GM18520 (cell line): Measurements from ENCODE around the gene RGL4.
"Not testable (repeated sequence)": the region's sequence is repeated elsewhere in the genome, so short reads cannot be mapped to it uniquely, and the experiment has no call there.

Source experiments
- ATAC-seq: cut with Tn5 transposase; IDR thresholded peaks from one replicate; pipeline ENCODE4 v1.9.1; 2021; ENCODE audit not compliant: unreplicated experiment

RGL4 gene

GRCh38 chr22:23728108-23728507 lies 37.3 kb downstream of the RGL4 start:
- ATAC-seq: not testable (repeated sequence)

- no peak for ATAC-seq
These were observed 46.9 kb downstream of the RGL4 start for GRCh38 chr22:23737696-23738095.

- ATAC-seq: no peak
These were observed 51.9 kb downstream of the RGL4 start for GRCh38 chr22:23742505-23743264.

- ATAC-seq: no peak
These were observed 52.5 kb downstream of the RGL4 start for GRCh38 chr22:23743303-23743705.

GRCh38 chr22:23744001-23744400 lies 53.2 kb downstream of the RGL4 start:
- ATAC-seq: no peak

GRCh38 chr22:23744485-23744884 lies 53.7 kb downstream of the RGL4 start:
- ATAC-seq: no peak

GRCh38 chr22:23745791-23746190 lies 55.0 kb downstream of the RGL4 start:
- no peak for ATAC-seq
